H1 (cell line): ENCODE results near the gene PSAP. TPM values are rescaled to one million over a fixed set of nuclear protein-coding genes. Genes with fewer than 3 reads are reported as not detected.

ENCODE experiments used
- ASH2L ChIP-seq: fragments of 200-600, 300-600 bp; sonication (generic); IDR thresholded peaks from one replicate; pipeline ENCODE4 v1.7.1; 2017; ENCODE audit warnings: low read length
- BCL11A ChIP-seq, 2 experiments: IDR thresholded peaks; one replicate each; pipeline ENCODE4 v1.6.1; 2011; ENCODE audit warnings: low read depth in 2 of 2, low read length in 2 of 2, mild to moderate bottlenecking in 2 of 2
- CEBPB ChIP-seq: IDR thresholded peaks from 2 replicates; pipeline ENCODE4 v1.6.1; 2012; ENCODE audit warnings: low read depth, low read length
- EP300 ChIP-seq, 2 experiments: IDR thresholded peaks; 1 replicate in 1 of 2; 2 replicates in 1 of 2; pipeline ENCODE4 v1.6.1; 2011 to 2012; ENCODE audit warnings: low read depth in 2 of 2, low read length in 2 of 2, mild to moderate bottlenecking in 2 of 2, borderline replicate concordance in 1 of 2, inconsistent platforms in 1 of 2, moderate library complexity in 1 of 2
- GTF2F1 ChIP-seq: IDR thresholded peaks from 2 replicates; pipeline ENCODE4 v1.6.1; 2012; ENCODE audit warnings: low read depth, low read length, improper control_type of control experiment, borderline replicate concordance
- HDAC6 ChIP-seq: IDR thresholded peaks from one replicate; pipeline ENCODE4 v1.7.1; 2012; ENCODE audit warnings: low read depth, mild to moderate bottlenecking, inconsistent platforms, low read length, moderate library complexity
- NANOG ChIP-seq: IDR thresholded peaks from 2 replicates; pipeline ENCODE4 v1.6.1; 2011; ENCODE audit warnings: low read length, low read depth, mild to moderate bottlenecking, inconsistent platforms; ENCODE audit not compliant: insufficient read depth, poor library complexity, severe bottlenecking
- POLR2AphosphoS5 ChIP-seq: IDR thresholded peaks from 2 replicates; pipeline ENCODE4 v1.6.1; 2011; ENCODE audit warnings: low read depth, low read length
- RBBP5 ChIP-seq: IDR thresholded peaks from 2 replicates; pipeline ENCODE4 v1.7.1; 2012; ENCODE audit warnings: low read depth, mild to moderate bottlenecking, inconsistent platforms, low read length, moderate library complexity, borderline replicate concordance
- RNF2 ChIP-seq: fragments of 200-900, 300-1000 bp; sonication (generic); IDR thresholded peaks from 2 replicates; pipeline ENCODE4 v1.7.1; 2016; ENCODE audit warnings: borderline replicate concordance, low read depth, mild to moderate bottlenecking, antibody characterized with exemption, low read length; ENCODE audit not compliant: poor library complexity, severe bottlenecking; ENCODE audit errors: missing control alignments
- SIX5 ChIP-seq: IDR thresholded peaks from 2 replicates; pipeline ENCODE4 v1.6.1; 2011; ENCODE audit warnings: mild to moderate bottlenecking, low read depth, low read length
- SP4 ChIP-seq: IDR thresholded peaks from 2 replicates; pipeline ENCODE4 v1.6.1; 2012; ENCODE audit warnings: low read length, inconsistent platforms
- TEAD4 ChIP-seq: IDR thresholded peaks from 2 replicates; pipeline ENCODE4 v1.6.1; 2012; ENCODE audit warnings: low read depth, low read length, inconsistent platforms, mixed read lengths
- polyA plus RNA-seq, 7 experiments: library from polyadenylated mRNA; depleted of rRNA in 3 of 7; stranded (reverse) in 5 of 7; unstranded in 2 of 7; fragments of >200 nt in 5 of 7; fragments of 200-250 nt in 2 of 7; gene quantifications; 1 replicate in 5 of 7; 2 replicates in 1 of 7; 4 replicates in 1 of 7; pipeline versions ENCODE4 v1.2.1 to v1.2.3, GENCODE V29; 2011 to 2013; ENCODE audit warnings: missing spikeins in 2 of 7, mixed read lengths in 2 of 7
- total RNA-seq: library from RNA; stranded (reverse); fragmentation: NEBNext Ultra II Directional; extraction: Animal tissue kit (Norgen Biotek cat#: 25700); gene quantifications from 2 replicates; pipeline ENCODE4 v1.2.1, GENCODE V29; 2021
- TF ChIP-seq, protein P1 (sequence below), 3 experiments: IDR thresholded peaks; 1 replicate in 2 of 3; 2 replicates in 1 of 3; pipeline versions ENCODE4 v1.5.1 to v1.6.1; 2011; ENCODE audit warnings: low read length in 3 of 3, mild to moderate bottlenecking in 3 of 3, inconsistent platforms in 2 of 3, low read depth in 1 of 3, moderate library complexity in 1 of 3; ENCODE audit not compliant: insufficient read depth in 1 of 3; ENCODE audit errors: control extremely low read depth in 1 of 3
- TF ChIP-seq, protein P2 (sequence below): IDR thresholded peaks from 2 replicates; pipeline ENCODE4 v1.6.1; 2012; ENCODE audit warnings: inconsistent platforms

The PSAP gene
- total and polyA plus RNA-seq, 2 of the 8 experiments (the other 6 are each of a cell fraction or from before 2014, with no cell fraction given), result 386 to 504 TPM

DNA sequence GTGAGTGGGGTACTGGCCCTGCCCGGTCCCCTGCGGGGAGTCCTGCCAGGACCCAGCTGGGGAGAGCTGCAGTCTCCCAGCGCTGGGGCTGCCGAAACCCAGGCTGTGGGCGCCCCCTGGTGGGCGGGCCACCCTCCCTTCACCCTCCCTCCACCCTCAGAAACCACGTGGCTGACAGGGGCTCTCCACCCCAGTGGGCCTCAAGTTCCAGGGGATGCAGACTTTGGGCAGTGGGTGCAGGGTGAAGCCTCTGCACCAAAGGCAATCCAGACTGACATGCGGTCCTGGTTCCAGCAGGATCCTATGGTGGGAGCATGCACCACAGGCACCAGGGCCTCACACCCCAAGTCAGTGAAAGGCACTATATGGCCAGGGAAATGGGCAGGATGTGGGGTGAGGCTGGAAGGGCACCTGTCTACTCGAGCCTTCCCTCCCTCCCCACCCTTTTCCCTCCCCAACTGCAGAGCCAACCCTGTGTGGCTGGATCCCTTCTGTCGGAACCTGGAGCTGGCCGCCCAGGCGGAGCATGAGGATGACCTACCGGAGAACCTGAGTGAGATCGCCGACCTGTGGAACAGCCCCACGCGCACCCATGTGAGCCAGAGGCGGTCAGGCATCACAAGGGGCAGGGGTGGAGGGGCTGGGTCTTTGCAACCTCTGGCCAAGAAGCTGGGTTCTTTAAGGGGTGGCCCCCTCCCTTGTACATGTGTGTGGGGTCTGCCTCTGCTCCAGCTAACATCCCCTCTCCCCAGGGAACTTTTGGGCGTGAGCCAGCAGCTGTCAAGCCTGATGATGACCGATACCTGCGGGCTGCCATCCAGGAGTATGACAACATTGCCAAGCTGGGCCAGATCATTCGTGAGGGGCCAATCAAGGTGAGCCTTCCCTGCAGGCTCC is 38.8 kb downstream of the PSAP start (continued):
- no peak for TF ChIP-seq SIX5
- TF ChIP-seq ASH2L, result no peak
- no peak for TF ChIP-seq CEBPB
- TF ChIP-seq HDAC6, result no peak
- no peak for TF ChIP-seq RBBP5
- TF ChIP-seq, protein P1, sequence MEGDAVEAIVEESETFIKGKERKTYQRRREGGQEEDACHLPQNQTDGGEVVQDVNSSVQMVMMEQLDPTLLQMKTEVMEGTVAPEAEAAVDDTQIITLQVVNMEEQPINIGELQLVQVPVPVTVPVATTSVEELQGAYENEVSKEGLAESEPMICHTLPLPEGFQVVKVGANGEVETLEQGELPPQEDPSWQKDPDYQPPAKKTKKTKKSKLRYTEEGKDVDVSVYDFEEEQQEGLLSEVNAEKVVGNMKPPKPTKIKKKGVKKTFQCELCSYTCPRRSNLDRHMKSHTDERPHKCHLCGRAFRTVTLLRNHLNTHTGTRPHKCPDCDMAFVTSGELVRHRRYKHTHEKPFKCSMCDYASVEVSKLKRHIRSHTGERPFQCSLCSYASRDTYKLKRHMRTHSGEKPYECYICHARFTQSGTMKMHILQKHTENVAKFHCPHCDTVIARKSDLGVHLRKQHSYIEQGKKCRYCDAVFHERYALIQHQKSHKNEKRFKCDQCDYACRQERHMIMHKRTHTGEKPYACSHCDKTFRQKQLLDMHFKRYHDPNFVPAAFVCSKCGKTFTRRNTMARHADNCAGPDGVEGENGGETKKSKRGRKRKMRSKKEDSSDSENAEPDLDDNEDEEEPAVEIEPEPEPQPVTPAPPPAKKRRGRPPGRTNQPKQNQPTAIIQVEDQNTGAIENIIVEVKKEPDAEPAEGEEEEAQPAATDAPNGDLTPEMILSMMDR (IDR thresholded peaks at IDR 0.05; ENCODE audit: control extremely low read depth in 1 of 3, insufficient read depth in 1 of 3, low read depth in 1 of 3, low read length in 3 of 3), result peak; percentile 71 to 82 (median 79)
- no peak for TF ChIP-seq EP300 (IDR thresholded peaks at IDR 0.05; ENCODE audit: borderline replicate concordance in 1 of 2, low read depth in 2 of 2, low read length in 2 of 2)
- no peak for TF ChIP-seq NANOG
- TF ChIP-seq POLR2AphosphoS5, result no peak
- TF ChIP-seq RNF2, result no peak
- no peak for TF ChIP-seq BCL11A (IDR thresholded peaks at IDR 0.05; ENCODE audit: low read depth in 2 of 2, low read length in 2 of 2)
- TF ChIP-seq, protein P2, sequence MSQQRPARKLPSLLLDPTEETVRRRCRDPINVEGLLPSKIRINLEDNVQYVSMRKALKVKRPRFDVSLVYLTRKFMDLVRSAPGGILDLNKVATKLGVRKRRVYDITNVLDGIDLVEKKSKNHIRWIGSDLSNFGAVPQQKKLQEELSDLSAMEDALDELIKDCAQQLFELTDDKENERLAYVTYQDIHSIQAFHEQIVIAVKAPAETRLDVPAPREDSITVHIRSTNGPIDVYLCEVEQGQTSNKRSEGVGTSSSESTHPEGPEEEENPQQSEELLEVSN, result peak; percentile 41; the same call in 1 of the 2 replicates
- no peak for TF ChIP-seq SP4
- TF ChIP-seq GTF2F1, result no peak
- no peak for TF ChIP-seq TEAD4
- TF ChIP-seq, all 59 proteins: peak for 4
